Measurements from ENCODE around the gene EBLN2. TPM values are rescaled to one million over a fixed set of nuclear protein-coding genes. Genes with fewer than 3 reads are reported as not detected.

EBLN2 gene
- total RNA-seq, 1 experiment from 2014 or later, result 8.4 TPM

DNA sequence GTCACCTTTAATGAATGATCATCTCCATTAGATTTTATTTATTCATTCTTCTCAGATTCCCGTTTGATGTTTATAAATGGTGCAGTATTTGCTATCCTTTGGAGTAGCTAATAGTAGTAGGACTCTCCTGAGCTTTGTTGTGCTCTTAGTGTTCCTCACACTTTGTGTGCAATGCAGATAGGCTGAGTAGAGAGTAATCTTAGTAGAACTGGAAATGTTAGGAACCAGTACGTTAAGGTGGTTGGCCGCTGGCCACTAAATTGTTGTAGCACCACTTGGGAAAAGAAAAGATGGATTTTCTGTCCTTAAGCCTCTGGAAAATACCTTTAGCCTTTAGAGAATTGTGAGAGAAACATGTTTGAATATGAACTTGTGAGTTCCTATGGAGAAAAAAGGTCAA is 19.9 kb upstream of the EBLN2 start:
- intact Hi-C loops (cut with micrococcal nuclease; ENCODE audit: unreplicated experiment), result no loop called here
- Mint-ChIP-seq H3K36me3 (ENCODE audit: insufficient read depth, unreplicated experiment) (peaks cover 4% of the 10 kb centered on the region), H3K27ac (ENCODE audit: unreplicated experiment) (no peak overlapping the region), H3K4me3 (ENCODE audit: low read depth, unreplicated experiment) (no peak overlapping the region), H3K27me3 (ENCODE audit: unreplicated experiment) (no peaks in the 10 kb centered on the region), H3K4me1 (ENCODE audit: low read depth, unreplicated experiment) (peaks cover 40% of the 10 kb centered on the region), H3K9me3 (ENCODE audit: low read depth, unreplicated experiment) (no peaks in the 10 kb centered on the region)
- TF ChIP-seq, protein P1, sequence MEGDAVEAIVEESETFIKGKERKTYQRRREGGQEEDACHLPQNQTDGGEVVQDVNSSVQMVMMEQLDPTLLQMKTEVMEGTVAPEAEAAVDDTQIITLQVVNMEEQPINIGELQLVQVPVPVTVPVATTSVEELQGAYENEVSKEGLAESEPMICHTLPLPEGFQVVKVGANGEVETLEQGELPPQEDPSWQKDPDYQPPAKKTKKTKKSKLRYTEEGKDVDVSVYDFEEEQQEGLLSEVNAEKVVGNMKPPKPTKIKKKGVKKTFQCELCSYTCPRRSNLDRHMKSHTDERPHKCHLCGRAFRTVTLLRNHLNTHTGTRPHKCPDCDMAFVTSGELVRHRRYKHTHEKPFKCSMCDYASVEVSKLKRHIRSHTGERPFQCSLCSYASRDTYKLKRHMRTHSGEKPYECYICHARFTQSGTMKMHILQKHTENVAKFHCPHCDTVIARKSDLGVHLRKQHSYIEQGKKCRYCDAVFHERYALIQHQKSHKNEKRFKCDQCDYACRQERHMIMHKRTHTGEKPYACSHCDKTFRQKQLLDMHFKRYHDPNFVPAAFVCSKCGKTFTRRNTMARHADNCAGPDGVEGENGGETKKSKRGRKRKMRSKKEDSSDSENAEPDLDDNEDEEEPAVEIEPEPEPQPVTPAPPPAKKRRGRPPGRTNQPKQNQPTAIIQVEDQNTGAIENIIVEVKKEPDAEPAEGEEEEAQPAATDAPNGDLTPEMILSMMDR (IDR thresholded peaks at IDR 0.05; ENCODE audit: unreplicated experiment), result no peak
- CTCF ChIA-PET, result no interaction called here
- BruUV-seq (replicated peaks), result no TSS peak
- no peak for DNase-seq

DNA sequence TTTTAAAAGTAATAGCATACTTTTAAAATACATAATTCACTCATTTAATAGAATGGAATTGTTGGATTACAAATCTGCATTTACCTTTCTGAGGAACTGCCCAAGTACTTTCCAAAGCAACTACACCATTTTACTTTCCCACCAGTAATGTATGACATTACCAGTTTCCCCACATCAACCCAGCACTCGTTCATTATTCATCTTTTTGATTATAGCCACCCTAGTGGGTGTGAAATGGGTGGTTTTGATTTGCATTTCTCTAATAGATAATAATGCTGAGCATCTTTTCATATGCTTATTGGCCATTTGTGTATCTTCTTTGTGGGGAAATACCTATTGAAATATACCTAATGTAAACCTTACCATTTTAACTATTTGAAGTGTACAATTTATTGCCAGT is 18.0 kb upstream of the EBLN2 start:
- CTCF ChIA-PET, result interaction anchor here (1.3 kb wide), 1 partner anchor 13 kb away, joined by 3 read pairs; no protein-coding TSS in a partner anchor
- no TSS peak for BruUV-seq (replicated peaks)
- no peaks in the 10 kb centered on the region for H3K27me3 Mint-ChIP-seq (ENCODE audit: unreplicated experiment)
- no peak overlapping the region for H3K27ac Mint-ChIP-seq (ENCODE audit: unreplicated experiment)
- peaks cover 9% of the 10 kb centered on the region for H3K36me3 Mint-ChIP-seq (ENCODE audit: insufficient read depth, unreplicated experiment)
- TF ChIP-seq, protein P1 (IDR thresholded peaks at IDR 0.05; ENCODE audit: unreplicated experiment), result no peak
- H3K9me3 Mint-ChIP-seq (ENCODE audit: low read depth, unreplicated experiment), result no peaks in the 10 kb centered on the region
- no peak overlapping the region for H3K4me3 Mint-ChIP-seq (ENCODE audit: low read depth, unreplicated experiment)
- intact Hi-C loops (cut with micrococcal nuclease; ENCODE audit: unreplicated experiment), result no loop called here
- no peak for DNase-seq
- H3K4me1 Mint-ChIP-seq (ENCODE audit: low read depth, unreplicated experiment), result peaks cover 26% of the 10 kb centered on the region

DNA sequence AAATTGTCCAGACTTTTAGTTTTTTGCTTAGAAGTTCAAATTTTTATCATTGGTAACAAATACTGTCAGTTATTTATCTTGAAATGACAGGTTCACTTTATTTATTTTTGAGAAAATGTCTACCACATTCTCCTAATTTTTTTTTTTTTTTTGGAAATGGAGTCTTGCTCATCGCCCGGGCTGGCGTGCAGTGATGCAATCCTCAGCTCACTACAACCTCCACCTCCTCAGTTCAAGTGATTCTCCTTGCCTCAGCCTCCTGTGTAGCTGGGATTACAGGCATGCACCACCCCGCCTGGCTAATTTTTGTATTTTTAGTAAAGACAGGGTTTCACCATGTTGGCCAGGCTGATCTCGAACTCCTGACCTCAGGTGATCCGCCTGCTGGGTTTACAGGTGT is 16.1 kb upstream of the EBLN2 start:
- DNase-seq, result no peak
- no peaks in the 10 kb centered on the region for H3K9me3 Mint-ChIP-seq (ENCODE audit: low read depth, unreplicated experiment)
- H3K27ac Mint-ChIP-seq (ENCODE audit: unreplicated experiment), result no peak overlapping the region
- TF ChIP-seq, protein P1 (IDR thresholded peaks at IDR 0.05; ENCODE audit: unreplicated experiment), result no peak
- CTCF ChIA-PET, result interaction anchor here (2.2 kb wide), 1 partner anchor 11 kb away, joined by 8 read pairs; no protein-coding TSS in a partner anchor
- H3K4me3 Mint-ChIP-seq (ENCODE audit: low read depth, unreplicated experiment), result no peak overlapping the region
- no TSS peak for BruUV-seq (replicated peaks)
- no peaks in the 10 kb centered on the region for H3K27me3 Mint-ChIP-seq (ENCODE audit: unreplicated experiment)
- intact Hi-C loops (cut with micrococcal nuclease; ENCODE audit: unreplicated experiment), result no loop called here
- peaks cover 11% of the 10 kb centered on the region for H3K36me3 Mint-ChIP-seq (ENCODE audit: insufficient read depth, unreplicated experiment)
- H3K4me1 Mint-ChIP-seq (ENCODE audit: low read depth, unreplicated experiment), result peaks cover 25% of the 10 kb centered on the region

DNA sequence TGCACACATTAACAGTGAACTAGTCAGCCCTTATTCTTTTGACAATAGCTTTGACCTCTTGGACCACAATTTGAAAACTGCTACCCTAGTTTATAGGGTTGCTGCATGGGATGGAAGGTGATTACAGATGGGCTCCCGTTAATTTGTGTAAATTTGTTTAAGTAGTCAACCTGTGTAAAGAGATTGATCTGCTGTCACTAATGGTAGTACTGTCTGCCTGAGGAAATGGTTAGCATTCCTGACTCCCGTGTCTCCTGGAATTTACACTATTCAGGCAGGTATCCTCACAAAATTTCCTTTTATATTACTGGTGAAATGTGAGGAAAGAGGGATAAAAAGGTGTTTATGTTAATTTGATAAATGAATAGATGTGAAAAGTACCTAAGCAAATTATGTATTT is 15.3 kb upstream of the EBLN2 start:
- Mint-ChIP-seq H3K4me3 (ENCODE audit: low read depth, unreplicated experiment) (no peak overlapping the region), H3K36me3 (ENCODE audit: insufficient read depth, unreplicated experiment) (peaks cover 18% of the 10 kb centered on the region), H3K9me3 (ENCODE audit: low read depth, unreplicated experiment) (no peaks in the 10 kb centered on the region), H3K27me3 (ENCODE audit: unreplicated experiment) (no peaks in the 10 kb centered on the region), H3K27ac (ENCODE audit: unreplicated experiment) (peak overlapping the region; percentile 13), H3K4me1 (ENCODE audit: low read depth, unreplicated experiment) (peaks cover 23% of the 10 kb centered on the region)
- intact Hi-C loops (cut with micrococcal nuclease; ENCODE audit: unreplicated experiment), result no loop called here
- TF ChIP-seq, protein P1 (IDR thresholded peaks at IDR 0.05; ENCODE audit: unreplicated experiment), result no peak
- CTCF ChIA-PET, result interaction anchor here (2.2 kb wide), 1 partner anchor 10 kb away, joined by 8 read pairs; no protein-coding TSS in a partner anchor
- no TSS peak for BruUV-seq (replicated peaks)
- no peak for DNase-seq
